Breast epithelium (tissue), 3 donors: ENCODE measurements around the gene VIL1.

Experiments used
- CTCF ChIP-seq, 3 donors: fragments of 450-650 bp; IDR thresholded peaks; one replicate each; pipeline ENCODE4 v1.5.1; 2016 to 2017; ENCODE audit warnings: antibody characterized with exemption in 3 of 3, mild to moderate bottlenecking in 3 of 3, moderate library complexity in 3 of 3
- POLR2A ChIP-seq: fragments of 450-650 bp; IDR thresholded peaks from one replicate; pipeline ENCODE4 v1.6.1; 2016; ENCODE audit warnings: antibody characterized with exemption, mild to moderate bottlenecking, moderate library complexity

GRCh38 chr2:218400930-218401881 lies 17.7 kb upstream of the VIL1 start:
- no peak for TF ChIP-seq CTCF (IDR thresholded peaks at IDR 0.05)
- TF ChIP-seq POLR2A, result no peak
